HG02642 (cell line): Measurements from ENCODE around the gene LAMB4.

ENCODE experiments used
- ATAC-seq: cut with Tn5 transposase; IDR thresholded peaks from one replicate; pipeline ENCODE4 v1.9.1; 2021; ENCODE audit warnings: mild to moderate bottlenecking; ENCODE audit not compliant: unreplicated experiment, poor library complexity

LAMB4 gene

DNA sequence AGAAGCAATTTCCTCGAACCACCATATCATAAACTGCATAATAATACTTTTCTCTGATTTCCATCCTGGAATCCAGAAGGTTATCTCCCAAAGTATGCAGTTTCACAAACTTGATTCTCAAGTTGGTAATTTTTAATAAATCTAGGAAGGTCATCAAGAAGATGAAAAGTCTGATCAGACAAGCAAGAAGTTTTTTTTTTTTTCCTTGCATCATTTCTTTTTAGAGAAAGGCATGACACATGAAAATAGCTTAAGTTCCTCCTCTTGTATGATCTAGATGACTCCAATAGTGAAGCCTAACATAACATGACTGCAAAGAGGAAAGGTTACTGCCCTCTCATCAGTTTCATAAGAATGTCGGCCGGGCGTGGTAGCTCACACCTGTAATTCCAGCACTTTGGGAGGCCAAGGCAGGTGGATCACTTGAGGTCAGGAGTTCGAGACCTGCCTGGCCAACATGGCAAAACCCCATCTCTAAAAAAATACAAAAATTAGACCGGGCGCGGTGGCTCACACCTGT, 149.4 kb downstream of the LAMB4 start:
- no peak for ATAC-seq

- no peak for ATAC-seq
Observed at GRCh38 chr7:107980171-107980570, 150.0 kb downstream of the LAMB4 start.

DNA sequence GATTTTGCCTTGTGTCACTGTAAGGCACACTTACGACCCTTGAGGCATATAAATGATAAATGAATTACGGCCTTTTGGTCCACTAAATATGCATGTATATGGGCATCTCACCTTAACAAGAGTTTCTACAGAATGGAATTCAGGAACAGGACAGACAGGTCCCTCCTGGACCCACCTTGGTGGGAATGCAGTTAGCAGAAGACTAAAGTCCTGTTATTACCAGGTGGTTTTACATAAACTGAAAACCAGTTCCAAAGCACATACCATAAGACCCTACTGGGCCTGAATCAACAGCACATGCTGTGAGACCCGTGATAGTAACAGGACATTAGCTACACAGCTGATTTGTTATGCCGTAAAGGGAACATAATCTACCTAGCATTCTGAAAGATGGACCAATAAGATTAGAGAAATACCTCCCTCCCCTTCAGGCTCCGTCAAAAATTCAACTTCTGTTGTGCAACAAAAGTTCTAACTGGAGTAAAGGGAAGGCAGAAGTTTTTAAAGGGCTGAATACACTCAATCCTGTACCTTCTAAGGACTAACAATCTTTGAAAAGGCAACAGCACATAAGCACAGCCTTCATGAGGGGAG, 151.2 kb downstream of the LAMB4 start:
- ATAC-seq, result no peak

- no peak for ATAC-seq
Observed at GRCh38 chr7:107977048-107977447, 153.1 kb downstream of the LAMB4 start.

DNA sequence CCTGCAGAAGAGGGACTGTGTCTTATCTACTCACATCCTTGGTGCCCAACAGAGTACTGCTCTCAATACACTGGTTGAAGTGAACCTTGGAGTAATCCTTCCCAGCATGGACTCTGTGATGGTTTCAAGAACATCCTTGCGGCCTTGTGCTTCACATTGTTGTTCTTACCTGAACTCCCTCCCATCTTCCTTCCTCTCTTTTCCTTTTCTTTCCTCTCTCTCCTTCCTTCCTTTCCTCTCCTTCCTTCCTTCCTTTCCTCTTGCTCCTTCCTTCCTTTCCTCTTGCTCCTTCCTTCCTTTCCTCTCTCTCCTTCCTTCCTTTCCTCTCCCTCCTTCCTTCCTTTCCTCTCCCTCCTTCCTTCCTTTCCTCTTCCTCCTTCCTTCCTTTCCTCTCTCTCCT, 153.5 kb downstream of the LAMB4 start:
- ATAC-seq, result no peak

DNA sequence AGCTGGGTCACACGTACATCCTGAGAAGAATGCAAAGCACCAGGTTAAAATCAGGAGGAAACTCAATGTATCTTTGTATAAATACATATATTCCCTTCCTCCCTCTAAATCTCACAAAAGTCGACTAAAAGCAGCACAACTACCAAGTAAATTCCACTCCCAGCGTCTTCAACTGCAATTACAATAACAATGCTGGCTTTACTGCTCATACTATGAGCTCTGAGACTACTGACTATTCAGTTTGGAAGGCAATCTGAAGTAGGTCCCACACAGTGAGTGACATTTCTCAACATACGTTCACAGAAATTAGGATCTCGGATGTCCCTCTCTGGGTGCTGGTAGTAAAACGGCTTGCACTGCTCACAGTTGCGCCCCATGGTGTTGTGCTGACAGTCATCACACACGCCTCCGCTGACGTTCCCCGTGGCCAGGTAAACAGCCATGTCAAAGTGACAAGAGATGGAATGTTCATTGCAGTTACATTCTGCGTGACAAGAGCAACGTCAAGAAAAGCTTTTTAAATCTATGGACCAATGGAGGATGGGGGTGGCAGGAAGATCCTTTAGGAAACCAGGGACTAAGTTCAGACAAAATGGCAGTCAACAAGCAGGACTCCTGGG, 154.7 kb downstream of the LAMB4 start:
- no peak for ATAC-seq

GRCh38 chr7:107973861-107974260, 156.3 kb downstream of the LAMB4 start:
- no peak for ATAC-seq
